ENCODE results near the gene NCOA4. TPM values are rescaled to one million over a fixed set of nuclear protein-coding genes. Genes with fewer than 3 reads are reported as not detected.

The NCOA4 gene
- total RNA-seq, 1 experiment from 2014 or later, result 68.0 TPM

- ChIA-PET CTCF (no interaction called here), POLR2A (no interaction called here), RAD21 (ENCODE audit: low non-redundant PET in 1 of 2, low total read pairs in 2 of 2, uncharacterized antibody in 2 of 2, unreplicated experiment in 2 of 2) (no interaction called here)
- H3K4me2 ChIP-seq (ENCODE audit: low read length), result no peak overlapping the region
- ATAC-seq, result no peak
- H3K9me3 ChIP-seq (ENCODE audit: control insufficient read depth in 1 of 2, insufficient read depth in 1 of 2, low read depth in 1 of 2, low read length in 2 of 2), result no peaks in the 10 kb centered on the region
- H3K9ac ChIP-seq (ENCODE audit: low read length), result no peak overlapping the region
- H4K20me1 ChIP-seq (ENCODE audit: insufficient read depth), result peaks cover 9% of the 10 kb centered on the region; the same call in 1 of the 2 replicates
- no peak overlapping the region for H3K27ac ChIP-seq (ENCODE audit: low read depth, low read length)
- H3K4me3 ChIP-seq (replicated peaks in 1 of 2; ENCODE audit: low read depth in 1 of 2, low read length in 2 of 2), result no peak overlapping the region
- peaks cover 93% of the 10 kb centered on the region for H3K79me2 ChIP-seq (ENCODE audit: insufficient read depth, low read length)
- peaks cover 27 to 47% of the 10 kb centered on the region in 2 experiments for H3K4me1 ChIP-seq (ENCODE audit: control insufficient read depth in 1 of 2, insufficient read depth in 2 of 2, low read length in 2 of 2)
- intact Hi-C loops (cut with micrococcal nuclease), result loop anchor here (5.0 kb wide), 1 partner anchor 773 kb away; no protein-coding TSS in a partner anchor
- no peaks in the 10 kb centered on the region for H3K9me2 ChIP-seq (ENCODE audit: insufficient read depth)
- no peak for DNase-seq (ENCODE audit: low read depth, low spot score)
- TF ChIP-seq ZNF274 (IDR thresholded peaks at IDR 0.05; ENCODE audit: low read depth, low read length), result no peak
- no peak for TF ChIP-seq EGR1 (IDR thresholded peaks at IDR 0.05; ENCODE audit: low read depth)
- no peak for TF ChIP-seq REST (IDR thresholded peaks at IDR 0.05; ENCODE audit: low read depth)
- TF ChIP-seq POLR2A (IDR thresholded peaks at IDR 0.05; ENCODE audit: borderline replicate concordance, extremely low read depth, insufficient read depth, insufficient read length), result no peak
- no peak for TF ChIP-seq TCF7L2 (IDR thresholded peaks at IDR 0.05; ENCODE audit: borderline replicate concordance, extremely low read depth, insufficient read depth, insufficient read length)
- TF ChIP-seq SRF (IDR thresholded peaks at IDR 0.05; ENCODE audit: low read depth), result no peak
- TF ChIP-seq SIN3A (IDR thresholded peaks at IDR 0.05; ENCODE audit: low read depth), result no peak
- TF ChIP-seq YY1 (IDR thresholded peaks at IDR 0.05; ENCODE audit: extremely low read depth, insufficient replicate concordance, low read depth, low read length), result no peak
- TF ChIP-seq ATF3 (IDR thresholded peaks at IDR 0.05), result no peak
- TF ChIP-seq FOSL1 (IDR thresholded peaks at IDR 0.05; ENCODE audit: low read depth), result no peak
- no peak for TF ChIP-seq POLR2AphosphoS5 (IDR thresholded peaks at IDR 0.05; ENCODE audit: low read depth, low read length)
- no peak for TF ChIP-seq EZH2 (IDR thresholded peaks at IDR 0.05)
- no peaks in the 10 kb centered on the region for H3K36me3 ChIP-seq (ENCODE audit: control insufficient read depth in 1 of 2, insufficient read depth in 2 of 2, low read length in 2 of 2)
- BruUV-seq (replicated peaks), result no TSS peak
- no peaks in the 10 kb centered on the region for H3K27me3 ChIP-seq (ENCODE audit: insufficient read depth, low read length)
- H2AFZ ChIP-seq (ENCODE audit: low read depth, low read length, poor library complexity, severe bottlenecking), result no peak overlapping the region
Observed at GRCh38 chr10:46025406-46025805, 5.0 kb downstream of the NCOA4 start.

Data from HCT116 (cell line).